K562 (cell line): Measurements from ENCODE around the gene ITGA3. TPM values are rescaled to one million over a fixed set of nuclear protein-coding genes. Genes with fewer than 3 reads are reported as not detected.

Experiments used
- ATAC-seq: fragments of 200-7000 bp; cut with Tn5 transposase; 3 replicates; pipeline ENCODE4 v1.9.1; 2020; ENCODE audit warnings: moderate library complexity
- BruUV-seq: library from RNA; stranded (reverse); fragments of 400-500 nt; replicated peaks from 2 replicates; lab custom pipeline; 2021; lab: Mats Ljungman, UMichigan
- CTCF ChIA-PET: fragments of 300-600 bp; formaldehyde crosslinking; extraction: SDS; loops from one replicate; lab custom pipeline; 2021; ENCODE audit warnings: low intra/inter-chr PET ratio; lab: Yijun Ruan, JAX
- POLR2A ChIA-PET: fragments of 300-600, 350-650 bp; sonication (Branson Sonifier 250); formaldehyde crosslinking; extraction: SDS; loops from one replicate; lab custom pipeline; 2021; ENCODE audit warnings: antibody characterized with exemption, inconsistent platforms; lab: Yijun Ruan, JAX
- DNase-seq, 4 experiments: peaks; one replicate each; pipeline versions ENCODE4 v3.0.0 to v3.0.0-alpha.2; 2011 to 2018; ENCODE audit warnings: low spot score in 3 of 4, mixed read lengths in 3 of 4; ENCODE audit errors: extremely low read depth in 1 of 4
- FAIRE-seq: peaks from 2 replicates; lab custom pipeline; 2011; peaks lifted over from hg19 to GRCh38; lab: Jason Lieb, UNC
- H2AFZ ChIP-seq: 2 replicates; pipeline ENCODE4 v1.6.0; 2011; ENCODE audit warnings: low read depth, low read length, control low read depth, inconsistent platforms
- H3K27ac ChIP-seq: fragments of 200-600 bp; 3 replicates; pipeline ENCODE4 v1.8.0; 2011; ENCODE audit warnings: low read depth, mild to moderate bottlenecking, control low read depth, inconsistent platforms, low read length, moderate library complexity, mixed read lengths; ENCODE audit errors: extremely low read depth
- H3K27me3 ChIP-seq, 2 experiments: fragments of 300-600 bp in 1 of 2; 2 replicates in 1 of 2; 3 replicates in 1 of 2; pipeline versions ENCODE4 v1.6.0 to v1.8.0; 2011; ENCODE audit warnings: inconsistent platforms in 2 of 2, low read length in 2 of 2, mild to moderate bottlenecking in 1 of 2, mixed read lengths in 1 of 2, moderate library complexity in 1 of 2; ENCODE audit not compliant: control insufficient read depth in 2 of 2, insufficient read depth in 2 of 2
- H3K36me3 ChIP-seq: fragments of 300-600 bp; 3 replicates; pipeline ENCODE4 v1.8.0; 2011; ENCODE audit warnings: mild to moderate bottlenecking, low read length, inconsistent platforms; ENCODE audit not compliant: control insufficient read depth, insufficient read depth
- H3K4me1 ChIP-seq, 2 experiments: fragments of 200-600 bp in 1 of 2; replicated peaks in 1 of 2; 2 replicates in 1 of 2; 3 replicates in 1 of 2; pipeline versions ENCODE4 v1.5.1 to v1.8.0; 2011; ENCODE audit warnings: inconsistent platforms in 2 of 2, low read length in 2 of 2, mild to moderate bottlenecking in 1 of 2, mixed read lengths in 1 of 2, moderate library complexity in 1 of 2; ENCODE audit not compliant: control insufficient read depth in 2 of 2, insufficient read depth in 2 of 2
- H3K4me2 ChIP-seq: 2 replicates; pipeline ENCODE4 v1.6.1; 2011; ENCODE audit warnings: low read length, control low read depth, inconsistent platforms, mixed read lengths; ENCODE audit not compliant: insufficient read depth
- H3K4me3 ChIP-seq: fragments of 200-600 bp; sonication (generic), shearing (Covaris generic); 2 replicates; pipeline ENCODE4 v1.5.1; 2016; ENCODE audit warnings: control low read depth, inconsistent platforms
- H3K79me2 ChIP-seq: fragments of 200-600 bp; 3 replicates; pipeline ENCODE4 v1.8.0; 2011; ENCODE audit warnings: low read length, inconsistent platforms; ENCODE audit not compliant: control insufficient read depth, insufficient read depth
- H3K9ac ChIP-seq, 2 experiments: 2 replicates each; pipeline versions ENCODE4 v1.6.0 to v1.6.1; 2011; ENCODE audit warnings: low read depth in 2 of 2, low read length in 2 of 2, control low read depth in 1 of 2, inconsistent platforms in 1 of 2, mild to moderate bottlenecking in 1 of 2, mixed read lengths in 1 of 2; ENCODE audit not compliant: insufficient read depth in 1 of 2
- H3K9me1 ChIP-seq: one replicate; pipeline ENCODE4 v1.6.0; 2011; ENCODE audit warnings: inconsistent platforms, mild to moderate bottlenecking, low read length, moderate library complexity; ENCODE audit not compliant: control insufficient read depth, insufficient read depth
- H3K9me3 ChIP-seq: replicated peaks from 2 replicates; pipeline ENCODE4 v1.5.1; 2011; ENCODE audit warnings: low read depth, low read length, inconsistent platforms; ENCODE audit not compliant: control insufficient read depth, insufficient read depth
- H4K20me1 ChIP-seq: replicated peaks from 2 replicates; pipeline ENCODE4 v1.6.1; 2011; ENCODE audit warnings: low read length, inconsistent platforms, mixed read lengths; ENCODE audit not compliant: control insufficient read depth, insufficient read depth
- LEF1 ChIP-seq: fragments of 450-650 bp; IDR thresholded peaks from 2 replicates; pipeline ENCODE4 v1.6.1; 2016; ENCODE audit warnings: mild to moderate bottlenecking
- PYGO2 ChIP-seq: fragments of 450-650 bp; IDR thresholded peaks from 2 replicates; pipeline ENCODE4 v1.6.1; 2016; ENCODE audit warnings: mild to moderate bottlenecking, missing genetic modification characterization, moderate library complexity, missing compliant biosample characterization
- RAD51 ChIP-seq: fragments of 450-650 bp; IDR thresholded peaks from 2 replicates; pipeline ENCODE4 v1.7.1; 2016; ENCODE audit warnings: low read depth, mild to moderate bottlenecking, borderline replicate concordance
- ZNF507 ChIP-seq: conservative IDR thresholded peaks from 2 replicates; pipeline ENCODE4 v1.6.1; 2017; ENCODE audit warnings: missing genetic modification characterization, missing compliant biosample characterization
- WGBS: fragments of 100-300 bp; shearing (Covaris generic); methylation state at CpG from one replicate; pipeline ENCODE4 v1.1.6; 2016; ENCODE audit warnings: low coverage, mixed read lengths; ENCODE audit not compliant: insufficient coverage; ENCODE audit errors: missing lambda C conversion rate; 5-methylcytosine and 5-hydroxymethylcytosine counted together
- in situ Hi-C: fragments of 300-500 bp; cut with MboI; formaldehyde crosslinking; loops from 4 replicates; pipeline ENCODE4 v1.15.0; 2018; ENCODE audit warnings: inconsistent platforms, mixed read lengths
- intact Hi-C: fragments of 100-400 bp; cut with micrococcal nuclease; formaldehyde crosslinking; loops from 2 replicates; pipeline ENCODE4 v1.14.2; 2022
- polyA plus RNA-seq, 8 experiments: library from polyadenylated mRNA; depleted of rRNA in 4 of 8; stranded (reverse) in 5 of 8; unstranded in 3 of 8; fragments of >200 nt; fragmentation: Nextera tagmentation in 2 of 8; fragmentation: Illumina TruSeq in 1 of 8; extraction: Ambion mirVana in 2 of 8; extraction: Trizol in 1 of 8; gene quantifications; 2 replicates each; pipeline versions ENCODE4 v1.2.1 to v1.2.3, GENCODE V29; 2011 to 2014; ENCODE audit warnings: inconsistent platforms in 1 of 8, missing spikeins in 1 of 8
- total RNA-seq, 7 experiments: library from RNA; depleted of rRNA in 6 of 7; stranded (reverse); fragments of >200 nt in 6 of 7; fragmentation: Illumina TruSeq in 2 of 7; extraction: Trizol in 2 of 7; gene quantifications; 2 replicates each; pipeline versions ENCODE4 v1.2.1 to v1.2.3, GENCODE V29; 2011 to 2021; ENCODE audit warnings: low replicate concordance in 1 of 7
- TF ChIP-seq, protein P1 (sequence below): sonication (generic); formaldehyde crosslinking; IDR thresholded peaks from 2 replicates; pipeline ENCODE4 v1.5.0; 2020; ENCODE audit warnings: missing genetic modification reagents
- TF ChIP-seq, protein P2 (sequence below): fragments of 450-650 bp; IDR thresholded peaks from 2 replicates; pipeline ENCODE4 v1.6.1; 2016; ENCODE audit warnings: mild to moderate bottlenecking, moderate library complexity

ITGA3 gene
- total and polyA plus RNA-seq, 9 of the 15 experiments (the other 6 are each of a cell fraction or from before 2014, with no cell fraction given): 0.03 to 0.75 (median 0.14) TPM; not detected in 2

DNA sequence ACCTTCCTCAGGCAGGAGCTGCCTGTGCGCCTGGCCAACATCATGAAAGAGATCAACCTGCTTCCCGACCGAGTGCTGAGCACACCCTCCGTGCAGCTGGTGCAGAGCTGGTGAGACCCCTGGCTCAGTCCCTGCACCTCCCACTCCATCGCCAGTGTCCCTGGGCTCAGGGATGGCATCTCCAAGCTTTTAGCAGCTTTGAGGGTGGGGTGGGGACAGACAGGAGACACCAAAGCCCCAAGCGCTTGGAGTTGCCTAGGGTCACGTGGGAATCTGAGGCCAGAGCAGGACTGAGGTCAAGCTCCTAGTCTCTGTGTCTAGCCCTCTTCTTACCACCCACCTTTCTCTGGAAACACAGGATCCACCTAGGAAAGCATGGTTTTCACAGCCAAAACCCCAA is 41.5 kb downstream of the ITGA3 start:
- Histone ChIP-seq H2AFZ (no peak overlapping the region), H3K9me3 (no peaks in the 10 kb centered on the region), H3K79me2 (no peaks in the 10 kb centered on the region), H3K9me1 (peaks cover 4% of the 10 kb centered on the region), H3K4me2 (no peak overlapping the region), H3K36me3 (no peaks in the 10 kb centered on the region), H4K20me1 (0 out of 2 replicates have a peak, but pooled peaks cover 12% of the 10 kb centered on the region), H3K9ac (no peak overlapping the region; a peak in 1 of 4 replicates), H3K27me3 (peaks cover 11 to 22% of the 10 kb centered on the region in 2 experiments; a peak in 4 of 5 replicates), H3K4me1 (peaks cover 25 to 36% of the 10 kb centered on the region in 2 experiments; a peak in 4 of 5 replicates), H3K4me3 (no peak overlapping the region), H3K27ac (no peak overlapping the region)
- ATAC-seq (no peak), DNase-seq (no peak), FAIRE-seq (no peak)
- in situ Hi-C loops: loop anchor here (5.0 kb wide), 1 partner anchor 195 kb away; no protein-coding TSS in a partner anchor
- no TSS peak for BruUV-seq
- ChIA-PET POLR2A (interaction anchor here (0.8 kb wide), 1 partner anchor 18 kb away, joined by 4 read pairs; no protein-coding TSS in a partner anchor), CTCF (interaction anchor here (0.5 kb wide), 1 partner anchor 190 kb away, joined by 6 read pairs; no protein-coding TSS in a partner anchor)
- 17% methylated on average over 6 of the region's 7 CpGs for WGBS
- TF ChIP-seq RAD51 (peak; percentile 19; the same call in 1 of the 2 replicates), PYGO2 (no peak), LEF1 (no peak), ZNF507 (no peak)
- TF ChIP-seq, protein P1, sequence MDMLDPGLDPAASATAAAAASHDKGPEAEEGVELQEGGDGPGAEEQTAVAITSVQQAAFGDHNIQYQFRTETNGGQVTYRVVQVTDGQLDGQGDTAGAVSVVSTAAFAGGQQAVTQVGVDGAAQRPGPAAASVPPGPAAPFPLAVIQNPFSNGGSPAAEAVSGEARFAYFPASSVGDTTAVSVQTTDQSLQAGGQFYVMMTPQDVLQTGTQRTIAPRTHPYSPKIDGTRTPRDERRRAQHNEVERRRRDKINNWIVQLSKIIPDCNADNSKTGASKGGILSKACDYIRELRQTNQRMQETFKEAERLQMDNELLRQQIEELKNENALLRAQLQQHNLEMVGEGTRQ (CRISPR knock-in tag): peak; percentile 42
- TF ChIP-seq, protein P2, sequence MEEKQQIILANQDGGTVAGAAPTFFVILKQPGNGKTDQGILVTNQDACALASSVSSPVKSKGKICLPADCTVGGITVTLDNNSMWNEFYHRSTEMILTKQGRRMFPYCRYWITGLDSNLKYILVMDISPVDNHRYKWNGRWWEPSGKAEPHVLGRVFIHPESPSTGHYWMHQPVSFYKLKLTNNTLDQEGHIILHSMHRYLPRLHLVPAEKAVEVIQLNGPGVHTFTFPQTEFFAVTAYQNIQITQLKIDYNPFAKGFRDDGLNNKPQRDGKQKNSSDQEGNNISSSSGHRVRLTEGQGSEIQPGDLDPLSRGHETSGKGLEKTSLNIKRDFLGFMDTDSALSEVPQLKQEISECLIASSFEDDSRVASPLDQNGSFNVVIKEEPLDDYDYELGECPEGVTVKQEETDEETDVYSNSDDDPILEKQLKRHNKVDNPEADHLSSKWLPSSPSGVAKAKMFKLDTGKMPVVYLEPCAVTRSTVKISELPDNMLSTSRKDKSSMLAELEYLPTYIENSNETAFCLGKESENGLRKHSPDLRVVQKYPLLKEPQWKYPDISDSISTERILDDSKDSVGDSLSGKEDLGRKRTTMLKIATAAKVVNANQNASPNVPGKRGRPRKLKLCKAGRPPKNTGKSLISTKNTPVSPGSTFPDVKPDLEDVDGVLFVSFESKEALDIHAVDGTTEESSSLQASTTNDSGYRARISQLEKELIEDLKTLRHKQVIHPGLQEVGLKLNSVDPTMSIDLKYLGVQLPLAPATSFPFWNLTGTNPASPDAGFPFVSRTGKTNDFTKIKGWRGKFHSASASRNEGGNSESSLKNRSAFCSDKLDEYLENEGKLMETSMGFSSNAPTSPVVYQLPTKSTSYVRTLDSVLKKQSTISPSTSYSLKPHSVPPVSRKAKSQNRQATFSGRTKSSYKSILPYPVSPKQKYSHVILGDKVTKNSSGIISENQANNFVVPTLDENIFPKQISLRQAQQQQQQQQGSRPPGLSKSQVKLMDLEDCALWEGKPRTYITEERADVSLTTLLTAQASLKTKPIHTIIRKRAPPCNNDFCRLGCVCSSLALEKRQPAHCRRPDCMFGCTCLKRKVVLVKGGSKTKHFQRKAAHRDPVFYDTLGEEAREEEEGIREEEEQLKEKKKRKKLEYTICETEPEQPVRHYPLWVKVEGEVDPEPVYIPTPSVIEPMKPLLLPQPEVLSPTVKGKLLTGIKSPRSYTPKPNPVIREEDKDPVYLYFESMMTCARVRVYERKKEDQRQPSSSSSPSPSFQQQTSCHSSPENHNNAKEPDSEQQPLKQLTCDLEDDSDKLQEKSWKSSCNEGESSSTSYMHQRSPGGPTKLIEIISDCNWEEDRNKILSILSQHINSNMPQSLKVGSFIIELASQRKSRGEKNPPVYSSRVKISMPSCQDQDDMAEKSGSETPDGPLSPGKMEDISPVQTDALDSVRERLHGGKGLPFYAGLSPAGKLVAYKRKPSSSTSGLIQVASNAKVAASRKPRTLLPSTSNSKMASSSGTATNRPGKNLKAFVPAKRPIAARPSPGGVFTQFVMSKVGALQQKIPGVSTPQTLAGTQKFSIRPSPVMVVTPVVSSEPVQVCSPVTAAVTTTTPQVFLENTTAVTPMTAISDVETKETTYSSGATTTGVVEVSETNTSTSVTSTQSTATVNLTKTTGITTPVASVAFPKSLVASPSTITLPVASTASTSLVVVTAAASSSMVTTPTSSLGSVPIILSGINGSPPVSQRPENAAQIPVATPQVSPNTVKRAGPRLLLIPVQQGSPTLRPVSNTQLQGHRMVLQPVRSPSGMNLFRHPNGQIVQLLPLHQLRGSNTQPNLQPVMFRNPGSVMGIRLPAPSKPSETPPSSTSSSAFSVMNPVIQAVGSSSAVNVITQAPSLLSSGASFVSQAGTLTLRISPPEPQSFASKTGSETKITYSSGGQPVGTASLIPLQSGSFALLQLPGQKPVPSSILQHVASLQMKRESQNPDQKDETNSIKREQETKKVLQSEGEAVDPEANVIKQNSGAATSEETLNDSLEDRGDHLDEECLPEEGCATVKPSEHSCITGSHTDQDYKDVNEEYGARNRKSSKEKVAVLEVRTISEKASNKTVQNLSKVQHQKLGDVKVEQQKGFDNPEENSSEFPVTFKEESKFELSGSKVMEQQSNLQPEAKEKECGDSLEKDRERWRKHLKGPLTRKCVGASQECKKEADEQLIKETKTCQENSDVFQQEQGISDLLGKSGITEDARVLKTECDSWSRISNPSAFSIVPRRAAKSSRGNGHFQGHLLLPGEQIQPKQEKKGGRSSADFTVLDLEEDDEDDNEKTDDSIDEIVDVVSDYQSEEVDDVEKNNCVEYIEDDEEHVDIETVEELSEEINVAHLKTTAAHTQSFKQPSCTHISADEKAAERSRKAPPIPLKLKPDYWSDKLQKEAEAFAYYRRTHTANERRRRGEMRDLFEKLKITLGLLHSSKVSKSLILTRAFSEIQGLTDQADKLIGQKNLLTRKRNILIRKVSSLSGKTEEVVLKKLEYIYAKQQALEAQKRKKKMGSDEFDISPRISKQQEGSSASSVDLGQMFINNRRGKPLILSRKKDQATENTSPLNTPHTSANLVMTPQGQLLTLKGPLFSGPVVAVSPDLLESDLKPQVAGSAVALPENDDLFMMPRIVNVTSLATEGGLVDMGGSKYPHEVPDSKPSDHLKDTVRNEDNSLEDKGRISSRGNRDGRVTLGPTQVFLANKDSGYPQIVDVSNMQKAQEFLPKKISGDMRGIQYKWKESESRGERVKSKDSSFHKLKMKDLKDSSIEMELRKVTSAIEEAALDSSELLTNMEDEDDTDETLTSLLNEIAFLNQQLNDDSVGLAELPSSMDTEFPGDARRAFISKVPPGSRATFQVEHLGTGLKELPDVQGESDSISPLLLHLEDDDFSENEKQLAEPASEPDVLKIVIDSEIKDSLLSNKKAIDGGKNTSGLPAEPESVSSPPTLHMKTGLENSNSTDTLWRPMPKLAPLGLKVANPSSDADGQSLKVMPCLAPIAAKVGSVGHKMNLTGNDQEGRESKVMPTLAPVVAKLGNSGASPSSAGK: no peak
- intact Hi-C loops: no loop called here
